ENCODE data around the gene LDB2. TPM values are rescaled to one million over a fixed set of nuclear protein-coding genes. Genes with fewer than 3 reads are reported as not detected.

Gene LDB2
- total RNA-seq, 4 donors from 2014 or later = 33.7 to 191 (median 43.5) TPM

DNA sequence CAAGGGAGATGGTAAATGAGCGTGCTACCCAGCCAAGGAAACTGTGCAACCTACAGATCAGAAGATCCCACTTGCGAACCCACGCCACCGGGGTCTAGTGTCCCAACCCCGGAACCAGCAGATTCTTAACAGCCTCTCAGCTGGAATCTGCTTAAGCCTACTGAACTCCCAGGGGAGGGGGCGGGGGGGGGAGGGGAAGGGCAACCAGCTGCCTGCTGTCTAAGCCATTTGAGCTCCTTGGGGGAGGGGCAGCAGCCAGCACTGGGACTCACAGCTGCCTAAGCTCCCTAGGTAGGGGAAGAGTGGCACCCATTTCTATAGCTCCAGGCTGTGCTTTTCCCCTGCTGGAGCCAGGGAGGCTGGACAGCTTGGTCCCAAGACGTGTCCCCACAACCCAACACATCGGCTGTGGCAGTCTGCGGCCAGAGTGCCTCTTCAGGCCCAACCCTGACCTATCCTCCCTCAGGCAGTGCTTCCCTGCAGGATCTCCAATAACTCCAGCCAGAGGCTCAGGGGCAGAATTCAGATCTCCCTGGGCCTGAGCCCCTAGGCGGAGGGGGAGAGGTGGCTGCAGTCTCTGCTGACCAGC, 289.2 kb downstream of the LDB2 start:
- ATAC-seq (ENCODE audit: low FRiP score) = no peak
- no peak for DNase-seq (ENCODE audit: low spot score)
- TF ChIP-seq, protein P1, sequence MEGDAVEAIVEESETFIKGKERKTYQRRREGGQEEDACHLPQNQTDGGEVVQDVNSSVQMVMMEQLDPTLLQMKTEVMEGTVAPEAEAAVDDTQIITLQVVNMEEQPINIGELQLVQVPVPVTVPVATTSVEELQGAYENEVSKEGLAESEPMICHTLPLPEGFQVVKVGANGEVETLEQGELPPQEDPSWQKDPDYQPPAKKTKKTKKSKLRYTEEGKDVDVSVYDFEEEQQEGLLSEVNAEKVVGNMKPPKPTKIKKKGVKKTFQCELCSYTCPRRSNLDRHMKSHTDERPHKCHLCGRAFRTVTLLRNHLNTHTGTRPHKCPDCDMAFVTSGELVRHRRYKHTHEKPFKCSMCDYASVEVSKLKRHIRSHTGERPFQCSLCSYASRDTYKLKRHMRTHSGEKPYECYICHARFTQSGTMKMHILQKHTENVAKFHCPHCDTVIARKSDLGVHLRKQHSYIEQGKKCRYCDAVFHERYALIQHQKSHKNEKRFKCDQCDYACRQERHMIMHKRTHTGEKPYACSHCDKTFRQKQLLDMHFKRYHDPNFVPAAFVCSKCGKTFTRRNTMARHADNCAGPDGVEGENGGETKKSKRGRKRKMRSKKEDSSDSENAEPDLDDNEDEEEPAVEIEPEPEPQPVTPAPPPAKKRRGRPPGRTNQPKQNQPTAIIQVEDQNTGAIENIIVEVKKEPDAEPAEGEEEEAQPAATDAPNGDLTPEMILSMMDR (IDR thresholded peaks at IDR 0.05) = no peak

DNA sequence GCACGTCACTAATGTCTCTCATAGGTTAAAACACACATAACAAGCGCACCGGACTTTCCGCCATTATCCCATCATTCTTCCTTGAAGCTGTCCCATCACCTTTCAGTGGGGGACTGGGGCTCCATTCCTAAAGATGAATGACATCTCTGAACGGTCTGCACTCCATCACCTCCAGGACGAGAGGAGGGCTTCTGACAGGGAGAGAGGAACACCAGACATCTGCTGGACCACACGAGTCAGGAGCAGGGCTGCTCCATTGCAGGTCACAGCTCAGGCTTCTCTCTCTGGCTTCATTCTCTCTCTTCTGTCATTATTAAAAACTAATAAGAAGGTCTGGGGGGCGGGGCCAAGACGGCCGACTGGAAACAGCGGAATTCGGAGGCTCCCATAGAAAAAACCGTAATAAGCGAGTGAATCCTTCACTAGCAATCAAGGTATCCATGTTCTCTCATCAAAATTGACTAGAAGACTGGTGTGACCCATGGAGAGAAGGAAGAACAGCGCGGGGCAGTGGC, 289.8 kb downstream of the LDB2 start:
- TF ChIP-seq, protein P1 (IDR thresholded peaks at IDR 0.05) = no peak
- ATAC-seq (ENCODE audit: low FRiP score) (no peak), DNase-seq (ENCODE audit: low spot score) (no peak)

DNA sequence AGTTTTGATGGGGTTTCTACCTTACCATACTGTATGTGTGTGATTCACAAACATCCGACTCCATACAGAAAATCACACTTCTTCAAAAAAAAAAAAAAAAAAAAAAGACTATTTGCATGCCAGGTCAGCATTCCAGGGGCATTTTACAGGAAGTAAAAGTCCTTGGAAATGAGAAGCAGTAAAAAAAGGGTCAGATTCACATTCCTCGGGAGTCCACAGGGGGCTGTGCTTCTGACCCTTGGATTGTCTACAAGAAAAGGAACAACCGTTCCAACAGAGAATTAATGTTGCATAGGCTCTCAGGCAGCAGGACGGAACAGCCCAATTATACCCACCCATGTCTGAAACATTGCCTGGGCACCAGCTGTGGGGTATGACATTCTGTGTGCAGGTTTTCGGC, 290.3 kb downstream of the LDB2 start:
- no peak for DNase-seq (ENCODE audit: low spot score)
- TF ChIP-seq, protein P1 (IDR thresholded peaks at IDR 0.05) = no peak
- no peak for ATAC-seq (ENCODE audit: low FRiP score)

DNA sequence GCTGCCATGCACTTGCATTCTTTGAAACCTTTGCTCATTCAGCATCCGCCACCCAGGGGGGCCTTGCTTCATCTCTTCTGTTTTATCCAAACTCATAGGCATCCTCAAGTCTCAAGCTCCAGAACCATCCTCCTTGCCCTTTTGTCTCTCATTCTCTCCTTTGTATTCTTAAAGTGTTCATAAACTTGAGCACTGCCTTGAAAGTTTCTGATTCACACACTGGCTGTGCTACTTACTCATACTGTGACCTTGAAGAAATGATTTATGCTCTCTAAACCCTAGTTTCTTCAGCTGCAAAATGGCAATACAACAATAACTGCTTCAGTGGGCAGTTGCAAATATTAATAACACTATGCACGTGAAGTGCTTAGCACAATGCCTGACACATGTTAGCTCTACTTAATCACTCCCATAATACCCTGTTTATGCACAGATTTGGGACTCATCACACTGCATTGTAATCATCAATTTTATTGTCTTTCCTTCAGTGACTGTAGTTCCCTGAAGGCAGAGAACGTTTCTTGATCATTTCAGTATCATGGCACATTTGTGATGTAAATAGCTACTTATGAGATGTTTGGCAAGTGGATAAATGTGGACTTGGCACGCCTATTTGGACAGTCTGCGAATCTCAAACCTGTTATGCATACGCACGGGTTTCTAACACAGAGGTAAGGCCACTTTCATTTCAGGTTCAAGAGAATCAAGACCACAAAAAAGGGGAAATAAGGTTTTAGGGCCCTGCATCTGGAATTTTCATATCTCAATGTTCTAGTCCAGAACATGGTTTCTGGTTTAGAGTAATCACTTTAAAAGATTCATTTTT, 291.0 kb downstream of the LDB2 start:
- ATAC-seq (ENCODE audit: low FRiP score) = no peak
- DNase-seq (ENCODE audit: low spot score) = no peak
- TF ChIP-seq, protein P1 (IDR thresholded peaks at IDR 0.05) = no peak

DNA sequence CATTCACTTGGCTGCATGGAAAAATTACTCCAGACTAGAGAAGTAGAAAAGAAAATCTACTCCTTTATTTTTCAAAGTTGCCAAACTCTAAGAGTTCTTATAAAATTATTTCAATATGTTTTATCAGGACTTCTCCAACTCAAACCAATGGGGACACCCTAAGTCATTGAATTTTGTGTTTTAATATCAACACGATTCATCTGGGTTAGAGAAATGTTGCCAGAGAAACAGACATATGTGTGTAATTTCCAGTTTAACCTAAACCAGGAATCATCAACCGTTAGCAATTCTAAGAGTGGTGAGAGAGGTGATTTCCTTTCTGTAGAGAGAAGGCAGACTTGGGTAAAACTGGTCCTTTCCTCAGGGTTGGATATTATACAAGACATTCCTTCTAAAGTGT, 291.8 kb downstream of the LDB2 start:
- TF ChIP-seq, protein P1 (IDR thresholded peaks at IDR 0.05) = no peak
- ATAC-seq (ENCODE audit: low FRiP score) = no peak
- no peak for DNase-seq (ENCODE audit: low spot score)

DNA sequence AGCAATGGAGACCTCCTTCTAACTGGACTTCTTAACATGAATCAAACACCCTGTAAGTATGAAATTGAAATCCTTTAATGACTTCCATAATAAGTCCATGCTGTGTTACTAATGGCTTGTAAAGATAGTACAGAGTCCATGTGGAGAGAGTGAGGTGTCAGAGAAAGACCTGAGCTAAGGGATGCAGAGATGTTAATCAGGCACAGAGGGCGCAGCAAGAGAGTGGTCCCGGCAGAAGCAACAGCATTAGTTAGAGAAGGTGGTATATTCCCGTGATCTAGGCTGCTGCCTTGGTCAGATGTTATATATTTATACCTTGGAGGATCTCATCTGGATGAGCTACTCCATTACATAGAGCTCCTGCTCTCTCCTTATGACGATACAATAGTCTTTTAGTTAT, 295.3 kb downstream of the LDB2 start:
- TF ChIP-seq, protein P1 (IDR thresholded peaks at IDR 0.05) = no peak
- no peak for ATAC-seq (ENCODE audit: low FRiP score)
- no peak for DNase-seq (ENCODE audit: low spot score)
